HG02884 (cell line): ENCODE measurements around the gene FOXL1.

Experiments
- ATAC-seq: cut with Tn5 transposase; IDR thresholded peaks from one replicate; pipeline ENCODE4 v1.9.1; 2021; ENCODE audit warnings: mild to moderate bottlenecking, moderate library complexity; ENCODE audit not compliant: unreplicated experiment

The FOXL1 gene

DNA sequence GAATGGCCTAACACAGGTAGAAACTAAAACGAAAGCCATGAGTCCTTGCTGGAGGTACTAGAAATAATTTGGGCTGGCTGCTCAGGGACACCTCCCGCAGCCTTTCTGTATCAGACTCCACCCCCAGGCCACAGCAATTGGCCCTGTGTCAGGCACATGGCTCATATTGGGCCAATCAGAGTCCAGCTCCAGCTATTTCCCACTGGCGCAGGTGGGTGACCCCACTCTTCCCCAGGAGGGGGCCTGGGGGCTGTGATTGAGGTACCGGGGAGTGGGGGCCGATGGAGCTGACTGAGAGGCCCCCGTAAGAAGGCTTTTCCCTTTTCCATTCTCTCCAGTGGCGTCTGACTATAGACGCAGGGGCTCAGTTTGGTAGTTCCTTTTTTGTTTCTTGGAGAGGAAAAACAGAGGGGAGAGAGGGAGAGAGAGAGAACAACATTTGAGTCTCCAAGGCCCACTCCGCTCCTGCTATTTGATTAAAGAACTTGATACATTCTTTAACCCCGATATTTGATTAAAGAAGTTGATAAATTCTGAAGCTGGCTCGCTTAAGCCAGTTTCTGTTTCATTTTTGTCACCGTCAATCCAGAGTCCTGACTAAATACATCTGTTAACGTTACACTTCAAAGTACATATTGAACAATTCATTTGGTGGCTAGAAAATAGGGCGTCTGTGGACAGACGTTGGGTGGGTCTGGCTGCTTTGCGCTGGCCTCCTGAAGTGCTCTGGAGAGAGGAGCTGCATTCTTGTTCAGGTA is 26.3 kb downstream of the FOXL1 start:
- ATAC-seq = no peak

DNA sequence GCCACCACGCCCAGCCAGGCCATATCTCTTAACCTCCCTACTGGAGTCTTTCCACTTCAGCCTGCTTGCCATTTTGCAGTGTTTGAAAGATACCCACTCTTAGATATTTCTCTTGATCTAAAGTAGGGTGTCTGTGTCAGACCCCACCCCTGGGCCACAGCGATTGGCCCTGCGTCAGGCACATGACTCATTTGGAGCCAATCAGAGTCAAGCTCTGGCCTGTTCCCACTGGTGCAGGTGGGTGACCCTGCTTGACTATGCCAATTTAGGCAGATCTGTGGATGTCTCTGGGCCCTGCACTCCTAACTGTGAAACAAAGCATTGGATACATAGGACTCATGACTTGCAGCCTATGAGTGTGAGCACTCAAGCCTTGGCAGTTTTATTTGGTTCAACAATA is 27.6 kb downstream of the FOXL1 start:
- no peak for ATAC-seq

DNA sequence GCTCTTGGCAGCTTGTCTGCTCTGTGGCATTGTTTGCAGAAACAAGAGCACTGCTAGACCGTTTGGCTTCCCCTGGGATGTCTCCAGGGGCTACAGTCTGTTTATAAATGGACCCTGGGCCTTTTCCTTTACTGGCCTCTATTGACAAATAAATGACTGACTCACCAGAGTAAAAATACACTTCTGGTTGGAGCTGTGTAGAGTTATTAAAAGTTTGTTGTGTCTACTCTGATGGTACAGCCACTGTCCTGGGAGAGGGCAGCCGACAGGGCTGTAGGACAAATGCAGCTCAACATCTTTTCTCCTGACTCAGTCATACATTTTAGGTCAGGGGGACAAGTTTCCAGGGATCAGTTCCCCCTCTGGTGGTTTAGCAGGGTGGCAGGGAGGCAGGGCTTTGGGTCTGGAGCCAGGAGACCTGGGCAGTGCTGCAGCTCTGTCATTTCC is 30.0 kb downstream of the FOXL1 start:
- no peak for ATAC-seq

DNA sequence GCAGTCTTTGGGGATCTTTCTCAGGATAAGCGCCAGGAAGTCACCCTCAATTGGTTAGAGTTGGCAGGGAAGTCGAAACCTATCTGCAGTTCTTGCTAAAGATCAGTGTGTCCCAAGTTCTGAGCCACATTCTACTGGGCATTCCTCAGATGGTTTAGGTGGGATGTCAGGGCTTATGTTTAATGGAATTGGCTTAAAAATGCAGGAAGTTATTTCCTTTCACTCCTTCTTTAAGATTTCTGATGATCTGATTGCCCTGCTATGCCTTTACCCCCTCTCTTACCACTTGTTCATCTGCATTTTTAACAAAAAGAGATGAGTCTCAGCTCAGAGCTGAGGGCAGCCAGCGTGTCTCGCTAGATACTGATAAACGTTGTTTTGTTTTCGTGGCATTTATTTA is 30.8 kb downstream of the FOXL1 start:
- no peak for ATAC-seq

DNA sequence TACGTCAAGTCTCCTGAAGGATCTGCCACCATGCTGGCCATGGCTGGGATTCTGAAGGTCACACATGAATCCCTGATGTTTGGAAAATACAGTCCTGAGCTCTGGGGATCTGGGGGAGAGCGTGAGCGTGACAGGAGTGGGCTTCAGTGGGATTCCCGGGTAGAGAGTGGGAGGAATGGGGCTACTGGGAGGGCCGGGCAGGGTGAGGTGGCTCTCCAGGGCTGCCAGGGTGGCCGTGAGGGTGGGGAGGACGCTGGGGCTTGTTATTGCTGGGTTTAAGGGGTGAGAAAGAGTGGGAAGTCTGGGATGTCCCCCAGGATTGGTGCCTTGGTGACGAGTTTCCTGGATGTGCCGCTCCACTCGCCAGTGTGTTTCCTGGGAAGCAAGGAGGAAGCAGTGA is 31.3 kb downstream of the FOXL1 start:
- no peak for ATAC-seq

DNA sequence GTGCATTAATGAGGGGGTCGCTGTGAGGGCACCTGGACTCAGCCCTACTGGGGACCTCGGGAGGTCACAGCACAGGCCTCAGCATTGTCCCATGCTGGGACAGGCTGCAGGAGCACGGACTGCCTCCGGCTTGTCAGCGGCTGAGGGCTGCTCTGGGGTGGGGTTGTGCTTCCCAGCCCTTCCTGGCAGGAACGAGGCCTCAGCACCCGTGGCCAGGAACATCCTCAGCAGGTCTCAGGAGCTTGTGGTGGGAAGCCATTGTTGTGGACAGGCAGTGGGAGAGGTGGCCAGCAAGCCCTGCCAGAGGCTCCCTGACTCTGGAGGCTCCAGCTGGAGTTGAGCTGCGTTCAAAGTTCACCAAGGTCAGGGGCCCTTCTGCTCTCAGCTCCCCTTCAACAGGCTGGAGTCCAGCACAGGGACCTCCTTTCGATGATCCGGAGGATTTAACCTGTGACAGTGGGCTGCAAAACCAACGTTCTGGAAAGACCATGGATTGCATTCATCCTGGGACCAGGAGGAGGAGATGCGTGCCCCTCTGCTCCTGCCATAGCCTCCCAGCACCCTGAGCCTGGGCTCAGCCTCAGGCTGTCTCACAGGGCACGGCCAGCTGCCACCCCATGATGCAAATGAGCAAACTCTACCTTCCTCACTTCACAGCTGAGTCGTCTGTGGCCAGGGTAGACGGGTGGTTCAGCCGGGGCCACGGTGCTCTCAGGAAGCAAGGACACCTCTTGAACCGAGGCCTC is 32.6 kb downstream of the FOXL1 start:
- ATAC-seq = no peak

DNA sequence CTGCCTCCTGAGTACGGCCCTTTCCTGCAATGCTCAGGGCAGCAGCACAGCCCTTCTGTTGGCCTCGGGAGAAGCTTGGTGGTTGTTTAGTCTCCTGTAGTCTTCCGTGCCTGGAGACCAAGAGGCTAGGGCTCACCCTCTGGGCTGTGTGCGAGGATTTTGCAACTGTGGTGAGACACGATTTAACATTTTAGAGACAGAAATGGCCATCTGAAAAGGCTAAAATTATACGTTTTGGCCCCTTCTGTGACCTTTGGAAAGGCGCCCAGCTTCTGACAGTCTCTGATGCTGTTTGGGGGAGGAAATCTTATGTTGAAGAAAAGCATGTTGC is 33.1 kb downstream of the FOXL1 start:
- ATAC-seq = no peak

DNA sequence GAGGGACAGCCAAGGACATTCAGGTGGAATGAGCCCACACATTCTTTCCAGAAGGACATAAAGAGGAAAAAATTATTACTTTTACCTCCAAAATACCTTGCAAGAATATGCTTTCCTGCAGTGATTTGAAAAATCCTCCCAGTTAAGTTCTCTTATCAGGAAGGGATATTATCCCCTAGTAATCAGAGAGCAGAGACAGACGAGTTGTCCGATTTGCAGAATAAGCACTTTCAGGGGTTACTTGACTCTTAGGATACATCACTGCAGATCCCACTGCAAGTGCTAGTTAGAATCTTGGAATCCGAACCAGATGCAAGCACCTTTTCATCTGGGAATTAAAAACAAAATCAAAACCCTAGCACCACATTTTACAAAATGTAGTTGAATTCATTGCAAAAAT is 33.6 kb downstream of the FOXL1 start:
- no peak for ATAC-seq

DNA sequence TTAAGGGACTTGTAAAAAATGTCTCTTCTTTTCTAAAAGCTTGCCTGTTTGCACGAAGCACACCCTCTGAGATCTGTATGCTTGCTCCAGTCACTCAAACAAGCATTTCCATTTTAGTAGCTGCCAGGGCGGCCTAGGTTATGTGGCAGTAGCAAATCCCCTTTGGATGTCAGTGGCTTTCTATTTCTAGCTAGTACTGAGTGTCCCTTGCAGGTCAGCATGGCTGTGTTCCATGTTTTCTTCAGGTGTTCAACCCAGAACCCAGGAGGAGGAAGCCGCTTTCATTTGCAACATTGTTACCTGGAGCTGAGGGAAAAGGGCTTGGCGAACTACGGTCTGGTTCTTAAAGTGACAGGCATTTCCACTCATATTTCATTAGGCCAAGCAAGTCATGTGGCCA is 36.4 kb downstream of the FOXL1 start:
- no peak for ATAC-seq

DNA sequence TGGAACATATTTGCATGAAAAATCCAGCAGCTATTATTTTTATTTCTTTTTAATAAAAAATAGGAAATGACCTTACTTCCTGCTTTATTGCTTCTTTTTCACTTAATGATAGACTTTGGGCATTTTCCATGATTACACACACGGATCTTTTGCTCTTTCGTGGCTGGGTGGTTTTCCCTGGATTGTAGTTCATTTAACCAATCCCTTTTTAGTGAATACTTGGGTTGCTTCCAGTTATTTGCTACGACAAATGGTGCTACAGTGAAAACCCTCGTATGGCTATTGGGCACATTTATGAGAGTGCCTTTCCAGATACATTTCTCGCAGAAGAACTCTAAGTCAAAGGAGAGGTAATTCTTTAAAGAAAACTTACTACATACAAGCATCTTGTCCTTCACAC is 38.6 kb downstream of the FOXL1 start:
- ATAC-seq = no peak

DNA sequence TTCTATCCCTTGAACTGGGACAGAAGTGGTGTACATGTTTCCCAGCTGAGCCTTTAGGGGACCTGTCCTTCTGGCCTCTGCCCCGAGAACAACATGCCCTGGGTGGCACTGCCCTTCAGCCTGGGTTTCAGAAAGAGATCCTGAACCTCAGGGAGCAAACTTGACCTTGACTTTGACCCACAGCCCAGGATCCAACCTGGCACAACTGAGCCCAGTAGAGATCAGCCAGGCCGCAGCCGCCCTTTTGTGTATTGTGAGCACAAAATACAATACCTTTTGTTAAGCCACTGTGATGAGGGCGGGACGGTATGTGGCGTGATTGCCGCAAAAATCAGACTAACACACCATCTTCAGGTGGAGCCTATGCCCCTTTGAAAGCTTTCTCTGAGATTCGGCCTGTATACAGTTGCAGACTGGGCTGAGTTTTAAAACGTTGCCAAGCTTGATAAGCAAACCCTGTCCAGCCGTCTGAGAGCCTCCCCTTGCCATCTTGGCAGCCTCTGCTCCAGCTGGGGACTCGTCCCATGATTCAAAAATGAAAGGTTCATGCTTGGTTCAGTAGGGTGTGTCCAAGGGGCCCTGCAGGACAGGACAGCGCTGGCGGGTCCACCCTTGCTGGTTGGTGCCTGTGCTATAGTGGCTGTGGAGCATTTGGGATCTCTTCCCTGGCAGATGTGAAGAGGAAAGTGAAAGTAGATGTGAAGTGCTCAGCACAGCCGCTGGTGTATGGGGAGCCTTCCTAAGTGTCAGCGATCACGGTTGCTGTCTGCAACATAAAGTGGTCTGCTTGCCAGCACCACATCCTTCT is 40.3 kb downstream of the FOXL1 start:
- no peak for ATAC-seq

DNA sequence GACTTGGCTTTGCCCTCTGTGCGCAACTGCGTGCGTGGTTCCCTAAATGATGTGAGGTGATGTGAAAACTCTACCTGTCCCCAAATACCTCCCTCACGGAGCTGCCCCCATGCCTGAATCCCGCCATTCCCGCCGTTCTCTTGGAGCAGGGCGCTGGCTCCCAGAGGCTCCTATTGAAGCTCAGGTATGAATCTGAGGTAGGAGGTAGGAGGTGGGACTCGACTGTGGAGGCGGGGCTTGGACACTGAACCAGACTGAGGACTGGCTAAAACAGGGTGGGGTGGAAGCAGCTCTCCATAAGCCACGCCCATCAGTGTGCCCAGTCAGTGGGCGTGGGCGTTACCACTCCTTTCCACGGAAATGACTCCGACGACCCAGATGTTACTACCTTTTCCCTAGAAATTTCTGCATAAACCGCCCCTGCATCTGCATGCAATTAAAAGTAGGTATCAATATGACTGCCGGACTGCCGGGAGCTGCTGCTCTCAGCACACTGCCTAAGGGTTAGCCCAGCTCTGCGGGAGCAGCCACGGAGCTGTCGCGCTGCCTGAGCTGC is 41.0 kb downstream of the FOXL1 start:
- ATAC-seq = no peak

DNA sequence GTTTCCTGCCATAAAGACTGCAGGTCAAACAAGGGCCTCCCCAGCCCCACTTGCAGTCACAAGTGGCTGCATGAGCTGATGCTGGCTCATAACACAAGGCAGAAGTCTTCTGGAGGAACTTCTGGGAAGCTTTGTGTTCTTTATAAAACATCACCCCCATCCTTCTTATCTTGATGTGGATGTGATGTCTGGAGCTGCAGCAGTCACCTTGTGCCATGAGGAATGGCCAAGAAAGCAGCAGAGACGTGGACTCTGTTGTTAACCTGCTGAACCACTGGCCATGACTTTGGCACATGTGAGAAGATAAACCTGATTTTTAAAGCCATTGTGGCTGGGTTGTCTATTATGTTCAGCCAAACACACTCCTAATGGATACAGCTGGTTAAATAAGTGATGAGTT is 41.8 kb downstream of the FOXL1 start:
- ATAC-seq = no peak

DNA sequence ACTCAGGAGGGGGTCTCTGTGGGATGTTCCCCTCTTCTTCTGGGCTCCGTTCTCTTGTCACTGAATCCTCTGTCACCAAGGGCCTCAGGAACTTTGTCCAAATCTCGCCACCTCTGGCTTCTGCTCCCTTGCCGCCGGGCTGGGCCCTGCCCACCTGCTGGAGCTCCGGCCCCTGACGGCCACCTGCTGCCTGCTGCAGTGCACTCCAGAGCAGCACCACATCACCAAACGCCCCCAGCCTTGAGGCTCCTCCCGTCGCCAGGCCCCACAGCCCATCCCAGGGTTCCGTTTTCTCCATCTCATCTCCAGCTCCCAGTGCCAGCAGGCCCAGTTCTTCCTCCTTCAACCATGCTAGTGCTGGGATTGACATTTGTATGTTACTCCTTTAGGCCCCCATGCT is 43.6 kb downstream of the FOXL1 start:
- no peak for ATAC-seq

DNA sequence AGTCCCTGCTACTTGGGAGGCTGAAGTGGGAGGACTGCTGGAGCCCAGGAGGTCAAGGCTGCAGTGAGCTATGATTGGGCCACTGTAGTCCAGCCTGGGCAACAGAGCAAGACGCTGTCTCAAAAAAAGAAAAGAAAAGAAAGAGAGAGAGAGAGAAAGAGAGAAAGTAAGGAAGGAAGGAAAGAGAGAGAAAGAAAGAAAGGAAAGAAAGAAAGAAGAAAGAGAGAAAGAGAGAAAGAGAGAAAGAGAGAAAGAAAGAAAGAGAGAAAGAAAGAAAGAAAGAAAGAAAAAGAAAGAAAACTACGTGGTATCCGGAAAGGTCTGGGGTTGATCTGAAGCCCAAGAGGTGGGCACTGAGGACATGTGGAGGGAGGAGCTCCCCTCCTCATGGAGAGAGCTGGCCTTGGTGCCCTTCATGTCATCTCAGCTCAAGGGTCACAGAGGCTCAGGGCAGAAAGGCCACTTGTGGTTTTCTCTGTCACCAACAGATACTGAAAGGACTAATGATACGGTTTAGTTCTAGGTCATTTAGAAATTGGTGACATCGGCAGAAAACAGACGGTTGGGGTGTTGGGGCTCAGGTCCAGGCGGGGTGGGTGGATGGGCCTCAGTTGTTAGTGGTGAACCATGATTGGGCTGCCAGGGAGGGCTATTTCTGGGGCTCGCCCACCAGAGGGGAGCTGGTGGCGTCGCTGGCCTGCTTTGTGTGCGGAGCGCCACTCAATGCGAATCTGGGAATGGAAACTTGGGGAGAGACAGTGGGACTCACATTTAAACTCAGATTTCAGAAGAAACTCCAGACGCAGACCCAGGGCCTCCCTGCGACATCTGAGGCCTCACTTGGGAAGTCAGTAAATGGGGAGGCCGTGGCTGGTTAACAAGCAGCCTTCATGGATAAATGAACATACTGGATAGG is 44.6 kb downstream of the FOXL1 start:
- ATAC-seq = no peak

DNA sequence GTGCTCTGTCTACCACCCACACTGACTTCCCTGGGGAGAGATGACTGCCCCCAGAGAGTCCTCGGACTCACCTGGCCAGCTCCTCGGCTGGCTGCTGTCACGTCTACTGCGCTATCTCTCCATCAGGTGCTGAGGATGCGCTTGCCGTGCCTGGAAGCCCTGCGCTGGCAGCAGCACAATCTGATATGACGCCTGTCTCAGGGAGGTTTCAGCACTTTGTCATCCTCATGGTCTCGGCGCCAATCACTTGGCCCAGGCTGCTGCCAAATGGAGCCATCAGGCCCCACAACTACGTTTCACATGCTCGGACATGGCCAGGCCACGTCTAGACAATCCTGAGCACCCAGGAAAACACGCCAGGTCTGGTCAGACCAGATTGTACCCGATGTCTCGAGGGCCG is 46.7 kb downstream of the FOXL1 start:
- no peak for ATAC-seq

DNA sequence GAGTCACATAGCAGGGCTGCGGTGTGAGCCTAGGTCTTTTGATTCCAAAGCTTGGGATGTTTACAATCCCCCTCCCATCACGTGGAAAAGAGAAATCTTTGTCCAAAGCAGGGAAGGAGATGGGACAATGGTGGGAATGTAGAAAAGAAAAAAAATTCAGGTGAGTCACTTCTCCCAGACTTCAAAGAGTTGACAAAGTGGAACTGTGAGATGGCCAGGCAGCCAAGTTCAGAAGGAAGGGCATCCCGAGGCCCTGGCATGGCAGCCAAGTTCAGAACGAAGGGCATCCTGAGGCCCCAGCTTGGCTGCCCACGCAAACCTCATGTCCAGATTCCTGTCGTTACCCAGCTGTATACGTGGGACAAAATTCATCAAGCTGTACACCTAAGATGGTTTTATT is 47.5 kb downstream of the FOXL1 start:
- ATAC-seq = no peak

DNA sequence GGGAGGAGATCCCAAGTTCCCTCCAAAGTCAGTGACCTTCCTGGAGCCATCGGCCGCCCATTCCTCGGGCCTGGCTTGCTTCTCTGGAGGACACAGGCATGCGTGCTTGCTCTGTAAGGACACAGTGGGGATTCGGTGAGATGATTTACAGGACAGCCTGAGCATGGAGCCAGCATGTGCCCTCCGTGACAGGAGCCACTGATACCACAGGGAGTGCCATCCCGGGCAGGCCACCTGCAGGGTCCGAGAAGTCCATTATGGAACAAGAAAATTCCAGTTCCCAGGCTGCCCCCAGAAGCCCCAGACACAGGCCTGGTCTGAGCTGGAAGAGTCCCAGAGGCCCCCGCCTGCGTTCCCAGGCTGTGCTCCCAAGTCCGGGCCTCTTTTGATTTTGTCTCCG is 47.9 kb downstream of the FOXL1 start:
- ATAC-seq = no peak

DNA sequence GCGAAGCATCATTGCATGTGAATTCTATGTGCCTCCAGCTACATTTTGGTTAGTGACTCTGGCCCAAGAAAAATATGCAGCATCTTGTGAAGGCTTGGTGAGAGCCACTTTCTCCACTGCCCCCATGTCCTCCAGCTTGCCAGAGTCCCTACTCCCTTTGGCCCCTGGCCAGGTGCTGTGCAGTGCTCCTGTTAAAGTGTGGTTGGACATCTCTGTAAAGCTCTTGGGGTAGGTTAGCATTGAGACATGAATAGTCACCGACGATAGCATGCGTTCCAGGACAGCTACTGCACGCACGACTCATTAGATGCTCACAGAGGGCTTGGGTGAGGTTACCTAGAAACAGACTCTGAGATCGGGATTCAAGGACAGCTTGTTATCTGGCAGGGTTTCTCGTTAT is 48.6 kb downstream of the FOXL1 start:
- no peak for ATAC-seq

DNA sequence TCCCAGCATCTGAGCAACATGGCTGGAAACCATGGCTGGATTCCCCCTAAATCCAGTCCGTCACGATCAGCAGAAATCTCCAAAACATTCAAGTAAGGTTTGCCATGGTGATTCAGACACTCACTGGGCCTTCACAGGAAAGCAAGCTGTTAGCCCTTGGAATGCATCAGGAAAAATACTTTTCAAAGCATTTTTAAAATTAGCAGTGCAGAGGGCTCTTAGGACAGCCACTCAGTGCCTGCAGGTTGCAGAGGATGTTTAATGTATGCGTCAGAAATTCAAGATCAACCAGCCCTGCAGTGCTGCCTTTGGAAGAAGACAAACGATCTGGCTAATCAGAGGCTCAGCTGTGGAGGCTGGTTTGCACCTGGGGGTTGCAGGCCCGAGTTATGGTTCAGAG is 50.3 kb downstream of the FOXL1 start:
- no peak for ATAC-seq

DNA sequence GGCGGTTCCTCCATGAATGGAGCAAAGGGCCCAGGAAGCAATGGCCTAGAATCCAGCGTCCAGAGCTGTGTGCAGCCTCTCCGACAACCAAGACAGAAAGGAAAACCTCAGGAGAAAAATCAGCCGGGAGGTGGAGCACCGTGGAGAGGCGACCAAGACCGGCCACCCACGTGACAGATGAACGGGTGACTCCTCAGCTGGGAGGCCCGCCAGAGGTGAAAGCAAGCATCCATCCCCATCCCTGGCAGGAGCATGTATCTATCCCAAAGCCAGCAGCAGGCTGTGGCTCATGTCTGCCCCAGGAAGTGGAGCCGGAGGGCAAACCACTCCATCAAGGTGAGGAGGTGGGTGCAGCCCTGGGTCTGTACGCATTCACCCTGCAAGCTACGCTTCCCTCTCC is 52.1 kb downstream of the FOXL1 start:
- ATAC-seq = no peak
